Natural killer cell (primary cell): ENCODE data around the gene STXBP3. TPM values are rescaled to one million over a fixed set of nuclear protein-coding genes. Genes with fewer than 3 reads are reported as not detected.

Source experiments
- ATAC-seq, 3 donors: fragments of 150-1000 bp in 2 of 3; fragments of 200-7000 bp in 1 of 3; cut with Tn5 transposase; 1 replicate in 1 of 3; 2 replicates in 2 of 3; pipeline ENCODE4 v1.10.0; 2021; ENCODE audit warnings: mild to moderate bottlenecking in 2 of 3, moderate library complexity in 2 of 3
- DNase-seq, 2 donors: peaks; one replicate each; pipeline versions ENCODE4 v3.0.0 to v3.0.0-alpha.2; 2013 to 2021; ENCODE audit warnings: mixed read lengths in 1 of 2
- H3K27ac ChIP-seq: one replicate; pipeline ENCODE4 v1.5.1; 2013; ENCODE audit warnings: mild to moderate bottlenecking, low read length
- H3K27me3 ChIP-seq: one replicate; pipeline ENCODE4 v1.6.1; 2013; ENCODE audit warnings: low read length; ENCODE audit not compliant: control insufficient read depth, insufficient read depth
- H3K36me3 ChIP-seq: one replicate; pipeline ENCODE4 v1.6.1; 2013; ENCODE audit warnings: low read length; ENCODE audit not compliant: control insufficient read depth, insufficient read depth
- H3K4me1 ChIP-seq: one replicate; pipeline ENCODE4 v1.6.1; 2013; ENCODE audit warnings: low read length; ENCODE audit not compliant: control insufficient read depth, insufficient read depth
- H3K4me3 ChIP-seq: one replicate; pipeline ENCODE4 v1.5.1; 2013; ENCODE audit warnings: low read length
- H3K9me3 ChIP-seq: one replicate; pipeline ENCODE4 v1.6.1; 2013; ENCODE audit warnings: low read length; ENCODE audit not compliant: control insufficient read depth, insufficient read depth
- H3K27ac Mint-ChIP-seq, 2 donors: one replicate each; pipeline ENCODE4 v1.8.0; 2022; ENCODE audit warnings: mild to moderate bottlenecking in 2 of 2, mixed read lengths in 2 of 2, moderate library complexity in 1 of 2
- H3K27me3 Mint-ChIP-seq, 2 donors: one replicate each; pipeline ENCODE4 v1.8.0; 2022; ENCODE audit warnings: low read depth in 2 of 2, mixed read lengths in 2 of 2
- H3K36me3 Mint-ChIP-seq: one replicate; pipeline ENCODE4 v1.8.0; 2022; ENCODE audit warnings: mixed read lengths
- H3K4me1 Mint-ChIP-seq, 2 donors: one replicate each; pipeline ENCODE4 v1.8.0; 2022; ENCODE audit warnings: mixed read lengths in 2 of 2
- H3K4me3 Mint-ChIP-seq: one replicate; pipeline ENCODE4 v1.8.0; 2022; ENCODE audit warnings: mild to moderate bottlenecking, moderate library complexity, mixed read lengths
- H3K9me3 Mint-ChIP-seq, 2 donors: one replicate each; pipeline ENCODE4 v1.8.0; 2022; ENCODE audit warnings: mixed read lengths in 2 of 2
- CTCF ChIP-seq: fragments of 200-600 bp; IDR thresholded peaks from one replicate; pipeline ENCODE4 v1.8.0; 2022; ENCODE audit warnings: antibody characterized with exemption
- WGBS: methylation state at CpG from one replicate; pipeline ENCODE4 v1.1.7; 2013; ENCODE audit warnings: missing lambda C conversion rate; ENCODE audit not compliant: insufficient coverage; 5-methylcytosine and 5-hydroxymethylcytosine counted together
- intact Hi-C: fragments of 100-400 bp; cut with micrococcal nuclease; formaldehyde crosslinking; loops from one replicate; pipeline ENCODE4 v1.14.2; 2022
- total RNA-seq, 4 donors: library from RNA; stranded (reverse); fragments of 120-200 nt in 1 of 4; gene quantifications; one replicate each; pipeline versions ENCODE4 v1.2.3 to v1.2.4, GENCODE V29; 2013 to 2022

Gene STXBP3
- total RNA-seq, 3 donors from 2014 or later (not counting 1 experiment from before 2014, with no cell fraction given) = 63.1 to 71.4 (median 69.2) TPM

GRCh38 chr1:108814343-108815125 is 68.1 kb downstream of the STXBP3 start:
- Mint-ChIP-seq H3K9me3 (no peaks in the 10 kb centered on the region), H3K36me3 (no peaks in the 10 kb centered on the region), H3K4me3 (no peak overlapping the region), H3K4me1 (peaks cover 0 to 4% of the 10 kb centered on the region in 2 donors), H3K27me3 (peaks cover 0 to 5% of the 10 kb centered on the region in 2 donors), H3K27ac (no peak overlapping the region)
- TF ChIP-seq CTCF = no peak
- ATAC-seq (no peak), DNase-seq (no peak)
- Histone ChIP-seq H3K4me1 (no peaks in the 10 kb centered on the region), H3K9me3 (no peaks in the 10 kb centered on the region), H3K27ac (no peak overlapping the region), H3K4me3 (no peak overlapping the region), H3K36me3 (peaks cover 15% of the 10 kb centered on the region), H3K27me3 (no peaks in the 10 kb centered on the region)
- 95% methylated on average over 4 of the region's 4 CpGs for WGBS
- intact Hi-C loops = no loop called here

DNA sequence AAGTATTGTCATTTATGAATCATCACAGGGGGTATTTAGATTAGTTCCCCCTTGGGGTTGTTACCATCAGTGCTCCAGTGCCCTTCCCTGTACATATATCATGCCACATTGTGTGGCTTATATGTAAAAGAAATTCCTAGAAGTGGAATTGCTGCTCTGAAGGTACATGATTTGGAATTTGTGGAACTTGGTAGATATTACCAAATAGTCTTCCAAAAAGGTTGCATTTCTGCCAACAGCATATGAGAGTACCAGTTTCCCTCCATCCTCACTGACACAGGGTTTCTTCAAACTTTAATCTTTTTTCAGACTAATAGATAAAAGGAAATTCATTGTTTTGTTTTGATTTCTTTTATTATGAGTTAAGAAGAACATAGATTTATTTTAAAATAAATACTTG is 69.1 kb downstream of the STXBP3 start:
- TF ChIP-seq CTCF = no peak
- H3K4me3 ChIP-seq = no peak overlapping the region
- Mint-ChIP-seq H3K27ac (no peak overlapping the region), H3K4me3 (no peak overlapping the region), H3K27me3 (peaks cover 0 to 5% of the 10 kb centered on the region in 2 donors), H3K36me3 (no peaks in the 10 kb centered on the region), H3K4me1 (peaks cover 0 to 4% of the 10 kb centered on the region in 2 donors), H3K9me3 (no peaks in the 10 kb centered on the region)
- DNase-seq (no peak), ATAC-seq (no peak)
- H3K9me3 ChIP-seq = no peaks in the 10 kb centered on the region
- no peaks in the 10 kb centered on the region for H3K4me1 ChIP-seq
- intact Hi-C loops = no loop called here
- peaks cover 9% of the 10 kb centered on the region for H3K36me3 ChIP-seq
- H3K27me3 ChIP-seq = no peaks in the 10 kb centered on the region
- H3K27ac ChIP-seq = no peak overlapping the region

DNA sequence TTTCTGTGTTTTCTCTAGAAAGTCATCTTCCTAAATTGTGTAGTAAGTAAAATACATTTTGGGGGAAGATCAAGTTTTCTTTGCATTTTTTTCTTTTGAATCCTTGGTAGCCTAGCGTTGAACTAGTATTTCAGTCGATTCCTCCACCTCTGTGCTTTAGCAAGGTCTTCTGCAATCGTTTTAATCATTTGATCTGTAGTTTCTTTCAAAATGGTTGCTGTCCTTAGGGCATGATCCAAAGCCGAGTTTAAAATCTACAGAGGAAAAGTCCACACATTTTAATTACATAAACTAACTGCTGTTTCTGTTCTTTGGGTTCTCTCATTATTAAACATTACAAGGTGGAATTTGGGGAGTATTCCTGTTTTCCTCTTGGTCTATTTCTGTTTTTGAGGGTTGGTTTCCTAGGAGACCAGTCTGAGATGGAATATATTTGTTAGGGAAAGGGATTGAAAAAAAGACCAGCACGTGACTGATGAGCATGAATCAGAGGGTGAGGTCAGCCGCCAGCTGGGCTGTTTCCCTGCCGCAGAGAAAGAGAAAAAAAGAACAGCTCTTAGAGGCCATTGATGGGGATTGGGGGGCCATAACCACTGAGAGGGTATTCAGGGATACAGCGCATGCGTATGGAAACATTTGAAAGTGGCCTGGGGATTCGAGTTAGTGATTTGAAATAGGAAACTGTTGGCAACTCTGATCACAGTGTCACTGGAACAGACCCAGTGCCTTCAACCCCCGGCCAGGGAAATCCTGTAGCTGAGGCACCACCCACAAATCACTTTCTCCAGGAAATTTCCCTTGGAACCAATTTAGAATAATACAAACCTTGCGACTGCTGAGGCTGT is 69.8 kb downstream of the STXBP3 start:
- no peak for TF ChIP-seq CTCF
- WGBS = 75% methylated on average over 12 of the region's 12 CpGs
- H3K4me3 ChIP-seq = no peak overlapping the region
- H3K9me3 Mint-ChIP-seq = no peaks in the 10 kb centered on the region
- H3K4me1 Mint-ChIP-seq = peaks cover 0 to 4% of the 10 kb centered on the region in 2 donors
- no peaks in the 10 kb centered on the region for H3K4me1 ChIP-seq
- no peaks in the 10 kb centered on the region for H3K36me3 Mint-ChIP-seq
- DNase-seq (no peak), ATAC-seq (no peak)
- no peaks in the 10 kb centered on the region for H3K9me3 ChIP-seq
- no peak overlapping the region for H3K4me3 Mint-ChIP-seq
- intact Hi-C loops = no loop called here
- H3K36me3 ChIP-seq = peaks cover 7% of the 10 kb centered on the region
- H3K27me3 ChIP-seq = no peaks in the 10 kb centered on the region
- no peak overlapping the region for H3K27ac ChIP-seq
- peaks cover 0 to 5% of the 10 kb centered on the region in 2 donors for H3K27me3 Mint-ChIP-seq
- H3K27ac Mint-ChIP-seq = no peak overlapping the region
